ENCODE results near the gene DYNC1I1.

The DYNC1I1 gene

GRCh38 chr7:95755277-95755934 lies 16.9 kb upstream of the DYNC1I1 start:
- Histone ChIP-seq H4K20me1 (no peaks in the 10 kb centered on the region), H3K27ac (no peak overlapping the region), H3K36me3 (no peaks in the 10 kb centered on the region), H3K4me2 (no peak overlapping the region), H3K27me3 (no peaks in the 10 kb centered on the region), H3K4me1 (peaks cover 5% of the 10 kb centered on the region; the same call in 1 of the 2 replicates), H3K4me3 (no peak overlapping the region), H3K9me3 (no peaks in the 10 kb centered on the region), H3K9ac (no peak overlapping the region)
- no peak for TF ChIP-seq Cebpa-rat (IDR thresholded peaks at IDR 0.05)

- Histone ChIP-seq H3K36me3 (no peaks in the 10 kb centered on the region), H3K4me1 (peaks cover 5% of the 10 kb centered on the region; the same call in 1 of the 2 replicates), H3K9me3 (no peaks in the 10 kb centered on the region), H4K20me1 (no peaks in the 10 kb centered on the region), H3K9ac (no peak overlapping the region), H3K27me3 (no peaks in the 10 kb centered on the region), H3K4me2 (no peak overlapping the region), H3K4me3 (no peak overlapping the region), H3K27ac (no peak overlapping the region)
- no peak for TF ChIP-seq Cebpa-rat (IDR thresholded peaks at IDR 0.05)
Measured at GRCh38 chr7:95758187-95758586, 14.2 kb upstream of the DYNC1I1 start.

- Histone ChIP-seq H3K27ac (no peak overlapping the region), H4K20me1 (no peaks in the 10 kb centered on the region), H3K9me3 (no peaks in the 10 kb centered on the region), H3K4me3 (no peak overlapping the region), H3K4me1 (no peaks in the 10 kb centered on the region), H3K27me3 (no peaks in the 10 kb centered on the region), H3K4me2 (no peak overlapping the region), H3K9ac (no peak overlapping the region), H3K36me3 (no peaks in the 10 kb centered on the region)
- no peak for TF ChIP-seq Cebpa-rat (IDR thresholded peaks at IDR 0.05)
Measured at GRCh38 chr7:95766086-95766485, 6.3 kb upstream of the DYNC1I1 start.

- H4K20me1 ChIP-seq = no peaks in the 10 kb centered on the region
Measured at GRCh38 chr7:95766657-95767056, 5.7 kb upstream of the DYNC1I1 start.

GRCh38 chr7:95772771-95773581 lies 622 bp downstream of the DYNC1I1 start:
- H3K27ac ChIP-seq = no peak overlapping the region
- H3K4me2 ChIP-seq = peak overlapping the region; percentile 96
- H3K9me3 ChIP-seq = no peaks in the 10 kb centered on the region
- H3K4me1 ChIP-seq = peaks cover 39% of the 10 kb centered on the region
- peak overlapping the region; percentile 74 for H3K4me3 ChIP-seq
- H3K9ac ChIP-seq = peak overlapping the region; percentile 69; the same call in 1 of the 2 replicates
- H4K20me1 ChIP-seq = no peaks in the 10 kb centered on the region
- no peaks in the 10 kb centered on the region for H3K36me3 ChIP-seq
- TF ChIP-seq Cebpa-rat (IDR thresholded peaks at IDR 0.05) = no peak
- no peaks in the 10 kb centered on the region for H3K27me3 ChIP-seq

More at GRCh38 chr7:95766657-95767056, 5.7 kb upstream of the DYNC1I1 start:
- no peak overlapping the region for H3K9ac ChIP-seq
- H3K27ac ChIP-seq = no peak overlapping the region
- H3K27me3 ChIP-seq = no peaks in the 10 kb centered on the region
- no peak overlapping the region for H3K4me3 ChIP-seq
- H3K9me3 ChIP-seq = no peaks in the 10 kb centered on the region
- H3K36me3 ChIP-seq = no peaks in the 10 kb centered on the region
- TF ChIP-seq Cebpa-rat (IDR thresholded peaks at IDR 0.05) = no peak
- H3K4me1 ChIP-seq = no peaks in the 10 kb centered on the region
- H3K4me2 ChIP-seq = no peak overlapping the region

- TF ChIP-seq Cebpa-rat (IDR thresholded peaks at IDR 0.05) = no peak
- Histone ChIP-seq H3K9ac (no peak overlapping the region), H3K4me1 (peaks cover 40% of the 10 kb centered on the region), H3K36me3 (no peaks in the 10 kb centered on the region), H3K4me2 (peak overlapping the region; percentile 59), H3K9me3 (no peaks in the 10 kb centered on the region), H3K4me3 (no peak overlapping the region), H4K20me1 (no peaks in the 10 kb centered on the region), H3K27me3 (no peaks in the 10 kb centered on the region), H3K27ac (no peak overlapping the region)
Measured at GRCh38 chr7:95776561-95777185, 4.3 kb downstream of the DYNC1I1 start.

GRCh38 chr7:95777269-95777668 lies 4.9 kb downstream of the DYNC1I1 start:
- H3K4me1 ChIP-seq = peaks cover 40% of the 10 kb centered on the region
- peak overlapping the region; percentile 59 for H3K4me2 ChIP-seq
- no peaks in the 10 kb centered on the region for H3K9me3 ChIP-seq
- H3K27me3 ChIP-seq = no peaks in the 10 kb centered on the region
- H3K36me3 ChIP-seq = no peaks in the 10 kb centered on the region
- H3K9ac ChIP-seq = no peak overlapping the region
- H3K27ac ChIP-seq = no peak overlapping the region
- no peak overlapping the region for H3K4me3 ChIP-seq
- TF ChIP-seq Cebpa-rat (IDR thresholded peaks at IDR 0.05) = no peak
- H4K20me1 ChIP-seq = no peaks in the 10 kb centered on the region

GRCh38 chr7:95780665-95781064 lies 8.3 kb downstream of the DYNC1I1 start:
- no peaks in the 10 kb centered on the region for H3K36me3 ChIP-seq
- no peak overlapping the region for H3K9ac ChIP-seq
- H3K9me3 ChIP-seq = peaks cover 6% of the 10 kb centered on the region; the same call in 1 of the 2 replicates
- TF ChIP-seq Cebpa-rat (IDR thresholded peaks at IDR 0.05) = no peak
- H3K27ac ChIP-seq = no peak overlapping the region
- no peaks in the 10 kb centered on the region for H4K20me1 ChIP-seq
- H3K4me3 ChIP-seq = no peak overlapping the region
- no peak overlapping the region for H3K4me2 ChIP-seq
- H3K4me1 ChIP-seq = peaks cover 24% of the 10 kb centered on the region
- 0 out of 2 replicates have a peak, but pooled peaks cover 4% of the 10 kb centered on the region for H3K27me3 ChIP-seq

GRCh38 chr7:95781961-95782586 lies 9.7 kb downstream of the DYNC1I1 start:
- no peak overlapping the region for H3K4me2 ChIP-seq
- no peak overlapping the region for H3K9ac ChIP-seq
- no peak overlapping the region for H3K27ac ChIP-seq
- 0 out of 2 replicates have a peak, but pooled peaks cover 4% of the 10 kb centered on the region for H3K27me3 ChIP-seq
- H3K4me3 ChIP-seq = no peak overlapping the region
- TF ChIP-seq Cebpa-rat (IDR thresholded peaks at IDR 0.05) = no peak
- H3K9me3 ChIP-seq = peaks cover 6% of the 10 kb centered on the region; the same call in 1 of the 2 replicates
- no peaks in the 10 kb centered on the region for H4K20me1 ChIP-seq
- peaks cover 10% of the 10 kb centered on the region for H3K4me1 ChIP-seq
- H3K36me3 ChIP-seq = no peaks in the 10 kb centered on the region
